ENCODE results near the gene ERVMER34-1. TPM values are rescaled to one million over a fixed set of nuclear protein-coding genes. Genes with fewer than 3 reads are reported as not detected.

Gene ERVMER34-1
- 1 to 10 TPM; 3.6 to 4.4 (median 3.8) TPM for polyA plus RNA-seq (ENCODE audit: insufficient read length in 4 of 4)

- DNase-seq (ENCODE audit: low read depth in 4 of 4, low spot score in 2 of 4) = peak in 1 of 4 donors; percentile 37
These were observed at the start of gene ERVMER34-1 for GRCh38 chr4:52750819-52751486. ERVMER34-1 (minus strand) TSS chr4:52751425; CDS start chr4:52745520, 5,905 bp downstream.

DNA sequence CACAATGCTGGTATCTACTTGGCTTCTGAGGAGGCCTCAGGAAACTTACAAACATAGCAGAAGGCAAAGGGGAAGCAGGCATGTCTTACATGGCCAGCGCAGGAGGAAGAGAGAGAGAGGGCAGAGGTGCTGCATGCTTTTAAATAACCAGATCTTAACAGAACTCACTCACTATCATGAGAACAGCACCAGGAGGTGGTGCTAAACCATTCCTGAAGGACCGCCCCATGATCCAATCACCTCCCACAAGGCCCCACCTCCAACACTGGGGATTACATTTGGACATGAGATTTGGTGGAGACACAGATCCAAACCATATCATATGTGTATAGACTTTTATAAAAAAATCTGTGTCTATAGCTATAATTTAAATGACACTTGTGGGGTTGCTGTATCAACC, 48.6 kb upstream of the ERVMER34-1 start:
- no peak for DNase-seq (ENCODE audit: low read depth in 4 of 4, low spot score in 2 of 4)

GRCh38 chr4:52795533-52795932, 44.3 kb upstream of the ERVMER34-1 start:
- DNase-seq (ENCODE audit: low read depth in 4 of 4, low spot score in 2 of 4) = no peak

- DNase-seq (ENCODE audit: low read depth in 4 of 4, low spot score in 2 of 4) = no peak
These were observed 40.7 kb upstream of the ERVMER34-1 start for GRCh38 chr4:52791936-52792335.

DNA sequence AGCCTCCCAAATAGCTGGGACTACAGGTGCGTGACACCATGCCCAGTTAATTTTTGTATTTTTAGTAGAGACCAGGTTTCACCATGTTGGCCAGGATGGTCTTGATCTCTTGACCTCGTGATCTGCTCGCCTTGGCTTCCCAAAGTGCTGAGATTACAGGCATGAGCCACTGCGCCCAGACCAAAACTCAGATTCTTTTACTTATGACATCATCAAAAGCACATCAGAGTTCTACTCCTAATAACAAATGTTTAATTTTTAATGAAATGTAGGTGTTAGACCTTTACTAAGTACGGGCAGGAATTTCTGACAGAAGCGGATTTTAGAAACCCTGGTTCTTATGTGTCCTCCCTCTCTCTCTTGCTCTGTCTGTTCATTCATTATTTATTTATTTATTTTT, 38.5 kb upstream of the ERVMER34-1 start:
- no peak for DNase-seq (ENCODE audit: low read depth in 4 of 4, low spot score in 2 of 4)

- no peak for DNase-seq (ENCODE audit: low read depth in 4 of 4, low spot score in 2 of 4)
These were observed 37.6 kb upstream of the ERVMER34-1 start for GRCh38 chr4:52788806-52789205.

DNA sequence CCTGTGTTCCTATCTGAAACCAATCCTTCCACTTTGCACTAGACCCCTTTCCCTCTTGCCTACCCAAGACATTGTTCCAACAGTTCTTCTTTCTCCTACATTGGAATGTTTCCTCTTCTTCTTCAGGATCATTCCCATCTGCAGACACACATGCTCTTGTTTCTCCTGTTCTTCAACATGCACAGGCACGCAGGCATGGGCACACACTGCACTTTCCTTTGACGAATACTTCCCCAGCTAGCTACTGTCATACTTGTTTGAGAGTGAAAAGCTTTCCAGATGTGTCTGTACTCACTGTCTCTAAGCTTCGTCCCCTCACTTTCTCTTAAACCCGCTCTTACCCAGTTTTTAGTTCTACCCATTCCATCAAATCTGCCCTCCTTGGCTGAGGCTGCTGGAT, 31.8 kb upstream of the ERVMER34-1 start:
- DNase-seq (ENCODE audit: low read depth in 4 of 4, low spot score in 2 of 4) = no peak

DNA sequence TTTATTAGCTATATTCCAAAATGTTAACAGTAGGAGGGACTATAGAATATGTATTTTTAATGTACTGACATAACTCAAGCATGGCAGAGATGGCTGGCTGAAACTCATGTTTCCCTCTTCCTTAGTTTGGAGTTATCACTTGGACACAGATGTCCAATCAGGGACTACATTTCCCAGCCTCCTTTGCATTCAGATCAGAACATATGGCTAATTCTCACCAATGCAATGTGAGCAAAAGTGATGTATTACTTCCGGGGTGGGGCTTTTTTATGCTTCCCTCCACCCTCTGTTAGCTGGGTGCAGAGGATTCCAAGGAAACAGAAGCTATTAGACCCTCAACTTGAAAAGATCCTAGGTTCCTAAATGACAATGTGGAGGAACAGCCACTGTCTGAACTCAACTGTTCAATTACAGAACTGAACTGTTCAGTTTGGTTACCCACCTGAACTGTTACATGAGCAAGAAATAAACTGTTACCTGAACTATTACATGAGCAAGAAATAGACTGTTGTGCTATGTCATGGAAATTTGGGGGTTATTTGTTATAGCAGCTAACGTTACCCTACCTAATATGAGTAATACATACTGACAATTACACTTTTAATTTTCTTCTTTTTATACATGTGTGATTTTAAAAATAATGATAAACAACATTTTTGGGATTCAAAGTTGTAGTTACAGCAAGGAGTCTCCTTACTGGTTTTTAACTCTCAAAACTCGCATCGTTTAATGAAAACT, 29.6 kb upstream of the ERVMER34-1 start:
- no peak for DNase-seq (ENCODE audit: low read depth in 4 of 4, low spot score in 2 of 4)

GRCh38 chr4:52780206-52780605, 29.0 kb upstream of the ERVMER34-1 start:
- DNase-seq (ENCODE audit: low read depth in 4 of 4, low spot score in 2 of 4) = no peak

DNA sequence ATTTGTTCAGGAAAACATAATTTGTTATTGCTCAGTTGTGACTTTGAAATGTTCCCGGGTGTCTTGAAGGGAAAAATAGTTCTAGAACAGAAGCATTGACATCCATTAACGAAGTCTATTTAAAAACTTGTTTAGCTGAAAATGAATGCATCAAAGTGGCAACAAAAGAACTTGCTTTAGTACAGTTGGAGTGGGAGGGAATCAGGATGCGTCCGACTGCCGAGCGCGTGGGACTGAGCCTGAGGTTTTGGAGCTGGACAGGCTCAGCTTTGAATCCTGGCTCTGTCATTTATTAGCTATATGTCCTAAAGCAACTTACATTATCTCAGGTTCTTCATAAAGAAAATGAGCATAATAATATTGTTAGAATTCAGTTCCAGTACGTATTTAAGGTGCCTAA, 9.0 kb upstream of the ERVMER34-1 start:
- DNase-seq (ENCODE audit: low read depth in 4 of 4, low spot score in 2 of 4) = no peak

GRCh38 chr4:52755426-52755825, 4.2 kb upstream of the ERVMER34-1 start:
- no peak for DNase-seq (ENCODE audit: low read depth in 4 of 4, low spot score in 2 of 4)

DNA sequence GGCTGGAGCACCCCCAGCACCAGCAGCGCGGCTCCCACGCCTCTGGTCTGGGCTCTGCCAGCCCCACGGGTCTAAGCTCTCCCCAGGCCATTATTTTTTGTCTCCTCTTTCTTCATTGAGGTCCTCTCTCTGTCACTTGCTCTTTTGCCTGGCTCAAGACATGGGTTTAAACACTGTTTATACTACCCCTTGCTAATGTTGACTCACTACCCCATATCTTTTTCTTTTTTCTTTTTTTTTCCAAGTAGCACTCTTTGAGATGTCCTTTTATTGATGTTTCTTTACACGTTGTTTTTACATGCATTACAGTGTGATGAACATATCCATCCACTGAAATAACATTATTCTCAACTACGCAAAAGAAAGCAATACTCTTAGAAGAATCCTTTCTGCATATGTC, 1.7 kb upstream of the ERVMER34-1 start:
- DNase-seq (ENCODE audit: low read depth in 4 of 4, low spot score in 2 of 4) = no peak

DNA sequence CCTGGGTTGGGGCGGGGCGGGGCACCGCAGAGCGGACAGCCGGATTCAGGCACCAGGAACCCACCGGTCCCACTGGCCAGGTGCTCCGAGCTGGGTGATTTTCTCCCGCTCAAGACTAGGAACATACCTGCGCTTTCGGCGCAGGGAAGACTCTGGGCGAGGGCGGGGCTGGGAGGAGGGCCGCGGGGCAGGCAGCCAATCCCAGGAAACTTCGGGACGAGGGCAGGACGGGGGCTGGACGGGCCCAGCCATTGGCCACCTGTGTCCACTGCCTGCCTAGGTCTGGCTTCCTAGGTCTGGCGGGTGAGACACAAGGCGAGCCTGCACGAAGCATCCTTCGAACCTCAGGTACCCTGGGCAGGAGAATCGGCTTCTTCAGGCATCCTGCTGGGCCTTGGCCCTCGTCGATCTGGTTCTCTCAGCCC, 274 bp upstream of the ERVMER34-1 start:
- peak in 2 of 4 donors; percentile 56 to 57 for DNase-seq (ENCODE audit: low read depth in 4 of 4, low spot score in 2 of 4)

DNA sequence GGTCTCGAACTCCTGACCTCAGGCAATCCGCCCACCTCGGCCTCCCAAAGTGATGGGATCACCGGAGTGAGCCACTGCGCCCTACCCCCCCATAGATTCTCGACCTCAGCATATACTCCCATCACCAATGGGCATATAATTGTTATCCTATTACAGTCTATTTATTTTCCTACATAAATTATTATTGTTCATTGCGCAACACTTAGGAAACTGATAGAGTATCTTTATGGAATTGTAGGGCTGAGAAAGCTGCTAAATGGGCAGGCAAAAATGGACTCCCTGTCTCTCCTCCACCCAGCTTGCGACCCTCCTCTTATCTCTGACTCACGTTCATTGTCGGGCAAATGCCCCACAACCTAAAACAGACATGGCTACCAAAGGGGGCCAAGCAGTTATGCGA, 1.0 kb downstream of the ERVMER34-1 start:
- DNase-seq (ENCODE audit: low read depth in 4 of 4, low spot score in 2 of 4) = no peak

DNA sequence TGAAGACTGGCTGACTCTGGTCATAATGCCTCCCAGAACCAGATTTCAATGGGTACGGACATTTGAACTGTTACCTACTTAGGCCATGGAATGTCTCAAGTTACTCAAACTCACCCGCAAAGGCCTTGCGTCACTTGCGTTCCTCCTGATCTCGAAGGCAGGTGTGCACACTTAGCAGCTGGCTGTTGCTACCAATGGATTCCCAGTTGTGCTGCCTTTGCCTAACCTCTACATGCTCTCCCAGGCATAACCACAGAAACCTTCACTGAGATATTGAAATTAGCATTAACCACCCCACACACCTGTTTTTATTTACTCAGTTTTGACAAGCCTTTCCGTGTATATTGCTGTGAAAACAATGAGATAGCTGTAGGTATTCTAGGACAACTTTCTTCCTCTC, 2.8 kb downstream of the ERVMER34-1 start:
- no peak for DNase-seq (ENCODE audit: low read depth in 4 of 4, low spot score in 2 of 4)

GRCh38 chr4:52744588-52744987, 6.6 kb downstream of the ERVMER34-1 start:
- DNase-seq (ENCODE audit: low read depth in 4 of 4, low spot score in 2 of 4) = no peak

- DNase-seq (ENCODE audit: low read depth in 4 of 4, low spot score in 2 of 4) = no peak
These were observed 7.7 kb downstream of the ERVMER34-1 start for GRCh38 chr4:52743444-52744019.

GRCh38 chr4:52729586-52729985, 21.6 kb downstream of the ERVMER34-1 start:
- DNase-seq (ENCODE audit: low read depth in 4 of 4, low spot score in 2 of 4) = no peak

DNA sequence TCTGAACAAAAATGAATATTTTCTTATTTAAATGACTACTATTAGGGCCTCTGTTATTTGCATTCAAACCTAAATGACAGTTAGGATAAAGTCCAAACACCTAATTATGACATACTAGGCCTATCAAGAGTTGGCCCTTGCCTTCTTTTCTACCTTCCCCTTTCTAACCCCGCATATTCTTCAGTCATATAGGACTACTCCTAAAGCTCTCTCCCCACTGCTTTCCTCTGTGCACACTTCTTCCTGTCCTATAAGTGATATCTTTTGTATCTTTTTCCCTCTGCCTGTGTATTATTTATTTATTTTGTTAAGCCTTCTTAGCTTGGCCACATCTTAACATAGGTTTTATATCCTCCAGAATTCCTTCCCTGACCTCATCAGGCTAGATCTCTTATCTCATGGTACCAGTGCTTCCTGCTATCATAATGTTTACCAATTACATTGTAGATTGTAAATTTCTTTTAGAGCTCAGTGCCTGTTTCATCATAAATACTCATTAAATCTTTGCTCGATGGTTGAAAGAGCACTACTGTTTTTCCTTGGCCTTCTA, 22.5 kb downstream of the ERVMER34-1 start:
- DNase-seq (ENCODE audit: low read depth in 4 of 4, low spot score in 2 of 4) = no peak

GRCh38 chr4:52726826-52727580, 24.2 kb downstream of the ERVMER34-1 start:
- DNase-seq (ENCODE audit: low read depth in 4 of 4, low spot score in 2 of 4) = no peak
